ENCODE results near the gene CNTN4. TPM values are rescaled to one million over a fixed set of nuclear protein-coding genes. Genes with fewer than 3 reads are reported as not detected.
"Not testable (repeated sequence)": the region's sequence is repeated elsewhere in the genome, so short reads cannot be mapped to it uniquely, and the experiment has no call there.

Gene CNTN4
- total RNA-seq, 1 experiment from 2014 or later = 51.3 TPM

- no peak for DNase-seq
- Mint-ChIP-seq H3K4me3 (ENCODE audit: unreplicated experiment) (no peak overlapping the region), H3K27me3 (ENCODE audit: insufficient read depth, unreplicated experiment) (no peaks in the 10 kb centered on the region), H3K27ac (ENCODE audit: unreplicated experiment) (no peak overlapping the region), H3K9me3 (ENCODE audit: unreplicated experiment) (no peaks in the 10 kb centered on the region), H3K36me3 (ENCODE audit: insufficient read depth, unreplicated experiment) (no peaks in the 10 kb centered on the region), H3K4me1 (ENCODE audit: low read depth, unreplicated experiment) (no peaks in the 10 kb centered on the region)
- ChIA-PET POLR2A (no interaction called here), CTCF (no interaction called here)
- intact Hi-C loops (cut with micrococcal nuclease; ENCODE audit: unreplicated experiment) = no loop called here
- BruUV-seq (replicated peaks) = no TSS peak
- Histone ChIP-seq H3K9me3 (no peaks in the 10 kb centered on the region), H3K36me3 (ENCODE audit: control insufficient read depth, insufficient read depth, low read length) (no peaks in the 10 kb centered on the region), H3K27me3 (replicated peaks; ENCODE audit: control insufficient read depth, insufficient read depth, low read length) (no peaks in the 10 kb centered on the region), H3K4me3 (ENCODE audit: low read depth, low read length) (no peak overlapping the region), H3K4me1 (no peaks in the 10 kb centered on the region)
- TF ChIP-seq CTCF (IDR thresholded peaks at IDR 0.05; ENCODE audit: insufficient read depth in 1 of 2, low read depth in 1 of 2, low read length in 1 of 2, severe bottlenecking in 1 of 2, unreplicated experiment in 1 of 2) = no peak
These were observed 893.9 kb downstream of the CNTN4 start for GRCh38 chr3:2992534-2992933.

- H3K27ac Mint-ChIP-seq (ENCODE audit: unreplicated experiment); H3K4me1 Mint-ChIP-seq (ENCODE audit: low read depth, unreplicated experiment); H3K4me3 Mint-ChIP-seq (ENCODE audit: unreplicated experiment); H3K36me3 Mint-ChIP-seq (ENCODE audit: insufficient read depth, unreplicated experiment); H3K9me3 ChIP-seq; H3K27me3 ChIP-seq (replicated peaks; ENCODE audit: control insufficient read depth, insufficient read depth, low read length); intact Hi-C loops (cut with micrococcal nuclease; ENCODE audit: unreplicated experiment); H3K4me1 ChIP-seq; H3K27me3 Mint-ChIP-seq (ENCODE audit: insufficient read depth, unreplicated experiment); CTCF ChIA-PET; POLR2A ChIA-PET; H3K4me3 ChIP-seq (ENCODE audit: low read depth, low read length); DNase-seq; H3K9me3 Mint-ChIP-seq (ENCODE audit: unreplicated experiment); BruUV-seq (replicated peaks); H3K36me3 ChIP-seq (ENCODE audit: control insufficient read depth, insufficient read depth, low read length): not testable (repeated sequence)
These were observed 894.5 kb downstream of the CNTN4 start for GRCh38 chr3:2993130-2993529.

GRCh38 chr3:2993736-2994135, 895.1 kb downstream of the CNTN4 start:
- no peak overlapping the region for H3K4me3 Mint-ChIP-seq (ENCODE audit: unreplicated experiment)
- TF ChIP-seq CTCF (IDR thresholded peaks at IDR 0.05; ENCODE audit: insufficient read depth in 1 of 2, low read depth in 1 of 2, low read length in 1 of 2, severe bottlenecking in 1 of 2, unreplicated experiment in 1 of 2) = no peak
- H3K4me1 Mint-ChIP-seq (ENCODE audit: low read depth, unreplicated experiment) = no peaks in the 10 kb centered on the region
- Histone ChIP-seq H3K4me3 (ENCODE audit: low read depth, low read length) (no peak overlapping the region), H3K27me3 (replicated peaks; ENCODE audit: control insufficient read depth, insufficient read depth, low read length) (no peaks in the 10 kb centered on the region), H3K36me3 (ENCODE audit: control insufficient read depth, insufficient read depth, low read length) (no peaks in the 10 kb centered on the region), H3K9me3 (no peaks in the 10 kb centered on the region), H3K4me1 (no peaks in the 10 kb centered on the region)
- BruUV-seq (replicated peaks) = no TSS peak
- H3K27me3 Mint-ChIP-seq (ENCODE audit: insufficient read depth, unreplicated experiment) = no peaks in the 10 kb centered on the region
- intact Hi-C loops (cut with micrococcal nuclease; ENCODE audit: unreplicated experiment) = no loop called here
- no peak for DNase-seq
- no peak overlapping the region for H3K27ac Mint-ChIP-seq (ENCODE audit: unreplicated experiment)
- CTCF ChIA-PET = no interaction called here
- no peaks in the 10 kb centered on the region for H3K36me3 Mint-ChIP-seq (ENCODE audit: insufficient read depth, unreplicated experiment)
- POLR2A ChIA-PET = no interaction called here
- no peaks in the 10 kb centered on the region for H3K9me3 Mint-ChIP-seq (ENCODE audit: unreplicated experiment)

- no peaks in the 10 kb centered on the region for H3K36me3 Mint-ChIP-seq (ENCODE audit: insufficient read depth, unreplicated experiment)
- Histone ChIP-seq H3K36me3 (ENCODE audit: control insufficient read depth, insufficient read depth, low read length) (no peaks in the 10 kb centered on the region), H3K4me1 (no peaks in the 10 kb centered on the region), H3K9me3 (no peaks in the 10 kb centered on the region), H3K27me3 (replicated peaks; ENCODE audit: control insufficient read depth, insufficient read depth, low read length) (no peaks in the 10 kb centered on the region), H3K4me3 (ENCODE audit: low read depth, low read length) (no peak overlapping the region)
- no peaks in the 10 kb centered on the region for H3K27me3 Mint-ChIP-seq (ENCODE audit: insufficient read depth, unreplicated experiment)
- POLR2A ChIA-PET = no interaction called here
- H3K9me3 Mint-ChIP-seq (ENCODE audit: unreplicated experiment) = no peaks in the 10 kb centered on the region
- intact Hi-C loops (cut with micrococcal nuclease; ENCODE audit: unreplicated experiment) = no loop called here
- no peaks in the 10 kb centered on the region for H3K4me1 Mint-ChIP-seq (ENCODE audit: low read depth, unreplicated experiment)
- no peak for DNase-seq
- no TSS peak for BruUV-seq (replicated peaks)
- no peak overlapping the region for H3K4me3 Mint-ChIP-seq (ENCODE audit: unreplicated experiment)
- no peak overlapping the region for H3K27ac Mint-ChIP-seq (ENCODE audit: unreplicated experiment)
- no peak for TF ChIP-seq CTCF (IDR thresholded peaks at IDR 0.05; ENCODE audit: insufficient read depth in 1 of 2, low read depth in 1 of 2, low read length in 1 of 2, severe bottlenecking in 1 of 2, unreplicated experiment in 1 of 2)
- CTCF ChIA-PET = no interaction called here
These were observed 896.5 kb downstream of the CNTN4 start for GRCh38 chr3:2995195-2995594.
